Erythroblast (primary cell): Measurements from ENCODE around the gene AKR1C1.
"Not testable (repeated sequence)": the region's sequence is repeated elsewhere in the genome, so short reads cannot be mapped to it uniquely, and the experiment has no call there.

Experiments used
- GATA1 ChIP-seq: IDR thresholded peaks from 2 replicates; pipeline ENCODE4 v1.6.1; 2011; ENCODE audit warnings: low read depth, mild to moderate bottlenecking, control low read depth, low read length, moderate library complexity
- POLR2A ChIP-seq: IDR thresholded peaks from 2 replicates; pipeline ENCODE4 v1.6.1; 2011; ENCODE audit warnings: mild to moderate bottlenecking, low read length

- not testable (repeated sequence) for TF ChIP-seq POLR2A, GATA1
Measured at GRCh38 chr10:4972369-4973142, 9.3 kb downstream of the AKR1C1 start.
